HG03354 (cell line): ENCODE measurements around the gene TUBB4A.

ENCODE experiments used
- ATAC-seq: cut with Tn5 transposase; IDR thresholded peaks from one replicate; pipeline ENCODE4 v1.9.1; 2021; ENCODE audit warnings: mild to moderate bottlenecking; ENCODE audit not compliant: unreplicated experiment, poor library complexity, severe bottlenecking

TUBB4A gene

GRCh38 chr19:6452223-6452614 is 49.9 kb downstream of the TUBB4A start:
- ATAC-seq, result no peak

GRCh38 chr19:6451583-6452222 is 50.4 kb downstream of the TUBB4A start:
- ATAC-seq, result no peak

GRCh38 chr19:6450166-6450565 is 51.9 kb downstream of the TUBB4A start:
- no peak for ATAC-seq

GRCh38 chr19:6448045-6448444 is 54.1 kb downstream of the TUBB4A start:
- ATAC-seq, result no peak

GRCh38 chr19:6446452-6446851 is 55.7 kb downstream of the TUBB4A start:
- no peak for ATAC-seq
